NCI-H2227 (cell line): ENCODE results near the gene UBE2J2.

Source experiments
- DNase-seq: peaks from one replicate; lab custom pipeline; 2025; ENCODE audit not compliant: unreplicated experiment; lab: John Stamatoyannopoulos, UW

The UBE2J2 gene

GRCh38 chr1:1309251-1310108 lies 35.8 kb upstream of the UBE2J2 start:
- DNase-seq: peak; percentile 47

GRCh38 chr1:1308756-1309250 lies 35.1 kb upstream of the UBE2J2 start:
- no peak for DNase-seq

DNA sequence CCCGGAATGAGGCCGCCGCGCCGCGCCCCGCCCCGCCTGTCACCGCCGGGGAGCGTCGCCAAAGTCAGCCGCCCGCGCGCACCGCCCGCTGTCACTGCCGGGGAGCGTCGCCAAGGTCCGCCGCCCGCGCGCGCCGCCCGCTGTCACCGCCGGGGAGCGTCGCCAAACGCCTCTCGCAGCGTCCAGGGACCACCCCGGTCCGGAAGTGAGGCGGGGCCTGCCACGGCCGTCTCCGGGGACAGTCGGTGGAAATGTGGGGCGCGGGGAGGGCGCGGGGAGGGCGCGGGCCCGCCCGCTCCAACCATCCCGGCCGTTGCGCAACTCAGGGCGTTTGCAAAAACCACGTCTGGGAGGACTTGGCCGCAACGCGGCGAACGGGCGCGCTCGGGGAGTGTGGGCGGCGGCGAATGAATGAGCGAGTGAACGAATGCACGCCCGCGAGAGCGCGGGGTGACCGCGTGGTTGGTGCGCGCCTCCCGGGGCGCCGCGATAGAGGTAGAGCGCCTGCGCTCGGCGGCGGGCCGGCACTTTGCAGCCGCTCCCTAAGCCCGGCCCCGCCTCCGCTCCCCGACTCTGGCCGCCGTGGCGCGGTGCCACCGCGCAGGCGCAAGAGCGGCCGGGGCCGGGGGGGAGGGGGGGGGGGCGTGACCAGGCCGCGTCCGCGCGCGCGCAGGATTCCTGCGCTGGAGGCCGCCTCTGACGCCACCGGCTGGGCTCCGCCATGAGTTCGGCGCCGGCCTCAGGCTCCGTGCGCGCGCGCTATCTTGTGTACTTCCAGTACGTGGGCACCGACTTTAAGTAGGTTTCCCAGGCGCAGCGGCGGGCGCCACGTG lies 34.5 kb upstream of the UBE2J2 start, which contains the start of the genes ACAP3 and PUSL1:
Gene ACAP3 (minus strand): TSS at position 8 of the 833 bp plus-strand sequence. CDS start 115 bp downstream, outside the sequence.
Gene PUSL1 (plus strand): TSS at position 675 of the 833 bp plus-strand sequence. CDS start 47 bp downstream, at position 722.
- DNase-seq: peak; percentile 95

- DNase-seq: no peak
These were observed 33.7 kb upstream of the UBE2J2 start for GRCh38 chr1:1307261-1307922.

DNA sequence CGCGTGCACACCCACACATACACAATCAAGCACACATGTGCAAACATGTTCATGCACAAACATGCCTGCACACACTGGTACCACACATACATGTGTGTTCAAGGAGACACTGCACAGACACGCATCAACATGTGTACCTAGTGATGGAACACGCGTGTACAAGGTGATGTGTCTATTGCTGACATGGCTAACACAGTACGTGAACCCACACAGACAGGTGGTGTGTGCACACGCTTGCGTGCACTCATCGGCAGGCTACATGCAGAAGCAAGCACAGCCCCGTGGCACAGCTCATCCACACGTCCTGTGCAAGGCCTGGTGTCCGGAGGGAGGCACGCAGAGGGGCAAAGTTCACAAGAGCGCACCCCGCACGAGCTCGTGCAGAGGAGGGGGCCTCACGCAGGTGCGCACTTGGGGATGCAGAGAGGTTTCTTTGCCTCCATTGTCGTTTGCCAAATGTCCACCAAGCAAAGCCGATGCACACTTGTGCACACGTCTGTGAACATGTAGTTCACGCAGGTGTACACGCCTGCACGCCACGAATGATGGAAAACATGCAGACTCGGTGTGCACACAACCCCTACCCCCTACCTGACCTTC lies 33.1 kb upstream of the UBE2J2 start:
- no peak for DNase-seq

DNA sequence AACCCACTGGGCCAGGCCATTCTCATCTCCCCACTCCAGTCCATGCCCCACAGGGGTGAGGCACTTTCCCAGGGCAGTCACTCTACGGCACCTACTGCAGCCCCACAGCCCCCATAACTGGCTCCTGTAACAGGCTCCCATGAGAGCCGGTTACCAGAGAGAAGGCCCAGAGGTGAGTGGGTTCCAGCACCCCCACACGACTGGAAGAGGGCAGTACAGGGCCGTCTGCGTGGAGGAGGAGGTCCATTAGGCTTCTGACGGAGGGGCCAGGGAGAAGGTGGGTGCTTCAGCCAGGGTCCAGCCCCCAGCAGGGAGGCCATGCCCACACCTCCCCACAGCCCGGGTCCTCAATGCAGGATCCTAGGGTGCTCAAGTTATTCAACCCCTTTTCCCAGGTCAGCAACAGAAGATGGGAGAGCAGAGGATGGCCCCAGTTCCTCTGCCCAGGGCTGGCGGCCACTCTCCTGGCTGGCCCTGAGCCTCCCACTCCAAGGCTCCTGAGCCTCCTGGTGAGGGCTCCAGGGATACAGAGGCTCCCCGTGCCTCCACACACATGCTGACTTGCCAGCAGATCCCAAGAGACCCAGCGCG lies 32.5 kb upstream of the UBE2J2 start:
- DNase-seq: no peak

DNA sequence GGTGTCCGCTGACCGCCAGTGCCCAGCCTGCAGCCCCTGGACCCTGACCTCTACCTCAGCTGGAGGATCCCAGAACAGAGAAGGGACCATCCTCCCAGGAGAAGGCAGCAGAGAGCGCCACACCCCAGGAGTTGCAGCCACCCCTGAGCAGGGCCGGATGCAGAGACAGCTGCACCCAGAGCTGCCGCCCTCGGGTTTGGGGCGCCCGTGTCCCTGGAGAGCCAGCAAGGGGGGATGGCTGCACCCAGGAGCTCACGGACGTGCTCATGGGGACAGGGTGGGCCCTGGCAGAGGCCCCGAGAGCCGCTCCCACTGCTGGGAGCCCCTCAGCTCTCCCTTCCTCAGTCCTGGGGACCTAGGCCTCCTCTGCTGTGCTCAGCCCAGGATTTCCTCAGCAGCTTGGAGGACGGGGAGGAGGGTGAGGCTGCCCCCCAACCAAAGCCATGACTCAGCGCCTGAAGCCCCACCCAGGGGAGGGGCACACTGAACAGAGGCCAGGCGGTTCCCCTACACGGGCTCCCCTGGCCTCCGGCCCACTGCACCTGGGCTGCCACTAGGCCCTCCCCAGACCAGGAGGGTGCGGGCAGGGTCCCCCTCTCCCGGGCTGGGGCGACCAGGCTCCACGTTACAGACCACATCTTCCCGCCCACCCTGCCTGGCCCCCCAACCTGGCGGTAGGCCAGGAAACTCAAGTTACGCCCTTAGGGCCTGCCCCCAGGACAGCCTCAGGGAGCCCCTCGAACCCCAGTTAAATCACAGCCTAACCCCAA lies 31.8 kb upstream of the UBE2J2 start:
- peak; percentile 71 for DNase-seq

DNA sequence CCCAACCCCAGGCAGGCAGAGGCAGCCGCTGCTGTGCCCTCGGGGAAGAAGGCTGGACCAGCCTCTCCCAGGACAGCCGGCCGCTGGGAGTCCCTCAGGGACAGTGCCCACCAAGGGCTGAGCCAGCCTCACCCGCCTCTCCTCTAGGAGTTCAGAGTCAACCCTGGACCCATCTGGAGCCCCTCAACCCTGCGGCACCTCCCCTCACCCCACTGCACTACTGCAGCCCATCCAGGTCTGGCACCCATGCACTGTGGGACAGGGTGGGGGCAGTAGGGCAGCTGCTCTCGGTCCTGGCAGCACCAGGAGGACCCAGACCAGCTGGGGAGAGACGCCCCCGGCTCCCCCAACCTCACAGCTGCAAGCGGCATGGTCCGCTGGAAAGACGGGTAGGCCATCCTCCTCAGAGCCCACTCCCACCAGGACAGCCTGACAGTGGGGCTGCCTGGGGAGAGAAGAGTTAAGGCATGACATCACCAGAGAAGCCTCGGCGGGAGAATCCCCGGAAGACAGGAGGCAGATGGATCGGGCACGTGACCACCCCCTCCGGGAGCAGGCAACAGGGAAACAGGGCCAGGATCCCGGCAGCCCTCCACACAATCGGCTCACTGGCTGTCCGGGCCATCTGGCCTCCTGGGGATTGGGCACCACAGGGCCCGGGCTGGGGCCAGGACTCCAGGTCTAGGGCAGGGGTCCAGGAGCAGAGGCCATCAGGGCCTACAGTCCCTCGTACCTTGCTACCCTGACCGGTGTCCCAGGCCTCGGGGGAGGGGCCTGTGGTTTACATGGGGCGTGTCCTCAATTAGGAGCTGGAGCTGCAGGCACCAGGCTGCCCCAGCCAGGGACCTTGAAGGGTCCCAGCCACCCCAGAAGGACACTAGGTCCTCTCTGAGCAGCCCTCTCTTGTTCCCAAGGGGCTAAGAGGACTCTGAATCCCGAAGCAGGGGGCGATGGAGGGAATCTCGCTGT lies 31.0 kb upstream of the UBE2J2 start:
- DNase-seq: peak; percentile 84

GRCh38 chr1:1303736-1304135 lies 30.1 kb upstream of the UBE2J2 start:
- DNase-seq: no peak

DNA sequence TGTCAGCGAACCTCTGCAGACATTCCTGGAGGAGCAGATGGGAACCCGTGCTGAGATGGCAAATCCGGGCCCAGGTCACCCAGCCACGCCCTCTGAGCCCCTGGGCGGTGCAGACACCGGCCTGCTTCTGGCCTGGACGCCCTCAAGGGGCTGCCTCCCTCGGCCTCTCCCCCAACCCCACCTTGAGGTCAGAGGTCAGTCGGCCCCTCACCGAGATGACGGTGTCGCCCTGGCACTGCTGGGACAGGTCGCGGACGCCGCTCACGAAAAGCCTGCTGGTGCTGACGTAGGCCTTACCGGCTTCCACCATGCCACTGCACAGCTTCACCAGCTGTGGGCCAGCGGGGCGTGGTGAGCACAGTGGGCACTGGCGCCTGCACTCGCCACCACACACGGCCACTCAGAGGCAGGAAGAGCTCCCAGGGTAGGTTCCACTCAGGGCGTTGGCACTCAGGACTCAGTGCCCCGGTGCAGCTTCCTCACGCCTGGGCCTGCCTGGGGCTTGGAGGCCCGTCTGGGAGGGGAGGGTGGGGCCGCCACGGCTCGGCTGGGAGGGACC lies 29.4 kb upstream of the UBE2J2 start:
- no peak for DNase-seq

DNA sequence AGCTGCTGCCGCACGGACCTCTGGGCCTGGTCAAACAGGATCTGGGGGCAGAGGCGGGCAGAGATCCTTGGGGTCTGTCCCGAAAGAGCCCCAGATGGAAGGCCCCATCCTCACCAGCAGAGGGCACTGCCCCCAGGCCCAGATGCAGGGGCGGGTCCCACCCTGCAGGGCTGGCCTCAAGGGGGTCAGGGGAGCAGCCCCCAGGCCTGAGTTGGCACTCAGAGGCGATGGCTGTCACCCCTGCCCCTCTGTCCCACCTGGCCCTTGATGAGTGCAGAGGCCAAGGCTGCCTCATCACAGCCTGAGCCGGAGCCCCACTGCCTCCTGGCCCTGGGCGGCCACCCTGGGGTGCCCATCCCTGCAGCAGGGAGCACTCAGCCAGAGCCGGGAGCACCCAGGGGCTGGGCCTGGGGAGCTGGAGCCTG lies 28.4 kb upstream of the UBE2J2 start:
- no peak for DNase-seq

DNA sequence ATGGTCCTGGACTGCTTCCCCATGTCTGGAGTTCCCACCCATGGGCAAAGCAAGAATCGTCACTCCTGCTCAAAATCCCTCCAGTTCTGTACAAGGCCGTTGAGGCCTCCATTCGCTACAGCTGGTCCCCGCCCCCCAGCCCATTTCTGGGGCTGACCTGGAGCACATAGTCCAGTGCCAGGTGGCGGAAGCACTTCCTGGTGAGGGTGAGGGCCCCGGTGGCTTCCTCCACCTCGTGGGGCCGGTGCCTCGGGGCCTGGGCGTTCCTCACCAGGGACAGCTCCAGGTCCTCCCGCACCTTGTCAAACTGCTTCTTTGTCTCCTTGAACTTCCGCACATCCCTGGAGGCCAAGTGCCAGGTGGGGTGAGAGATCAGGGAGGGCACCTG lies 26.7 kb upstream of the UBE2J2 start:
- DNase-seq: no peak

GRCh38 chr1:1299686-1300351 lies 26.2 kb upstream of the UBE2J2 start:
- DNase-seq: peak; percentile 42

GRCh38 chr1:1298861-1299685 lies 25.4 kb upstream of the UBE2J2 start:
- peak; percentile 67 for DNase-seq

DNA sequence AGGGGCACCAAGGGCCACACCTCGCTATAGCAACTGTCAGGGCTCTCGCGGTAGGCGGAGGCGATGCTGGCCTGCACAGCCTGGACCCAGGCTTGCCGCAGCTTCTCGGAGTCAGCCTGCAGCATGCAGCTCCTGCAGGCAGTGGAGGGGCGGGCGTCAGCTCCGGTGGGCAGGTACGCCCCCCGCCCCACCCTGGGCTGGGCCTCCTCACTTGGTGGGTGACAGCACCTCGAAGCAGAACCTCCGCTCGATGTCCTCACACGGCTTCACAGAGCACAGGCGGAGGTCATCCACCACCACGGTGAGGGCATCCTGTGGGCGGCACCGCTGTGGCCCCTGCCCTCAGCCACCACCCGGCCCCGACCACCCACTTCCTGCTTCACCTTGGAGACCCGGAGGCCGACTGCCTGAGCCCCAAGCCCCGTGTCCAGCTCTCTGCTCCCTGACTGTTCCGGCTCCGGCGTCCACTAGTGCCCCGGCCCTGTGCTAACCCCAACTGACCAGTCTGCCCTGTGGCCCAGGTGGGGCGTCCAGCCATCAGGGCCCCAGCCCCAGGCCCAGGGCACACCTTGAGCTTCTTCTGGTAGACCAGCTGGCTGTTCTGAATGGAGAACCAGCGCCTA lies 24.3 kb upstream of the UBE2J2 start:
- DNase-seq: no peak
